ENCODE data around the gene C21orf91.

DNA sequence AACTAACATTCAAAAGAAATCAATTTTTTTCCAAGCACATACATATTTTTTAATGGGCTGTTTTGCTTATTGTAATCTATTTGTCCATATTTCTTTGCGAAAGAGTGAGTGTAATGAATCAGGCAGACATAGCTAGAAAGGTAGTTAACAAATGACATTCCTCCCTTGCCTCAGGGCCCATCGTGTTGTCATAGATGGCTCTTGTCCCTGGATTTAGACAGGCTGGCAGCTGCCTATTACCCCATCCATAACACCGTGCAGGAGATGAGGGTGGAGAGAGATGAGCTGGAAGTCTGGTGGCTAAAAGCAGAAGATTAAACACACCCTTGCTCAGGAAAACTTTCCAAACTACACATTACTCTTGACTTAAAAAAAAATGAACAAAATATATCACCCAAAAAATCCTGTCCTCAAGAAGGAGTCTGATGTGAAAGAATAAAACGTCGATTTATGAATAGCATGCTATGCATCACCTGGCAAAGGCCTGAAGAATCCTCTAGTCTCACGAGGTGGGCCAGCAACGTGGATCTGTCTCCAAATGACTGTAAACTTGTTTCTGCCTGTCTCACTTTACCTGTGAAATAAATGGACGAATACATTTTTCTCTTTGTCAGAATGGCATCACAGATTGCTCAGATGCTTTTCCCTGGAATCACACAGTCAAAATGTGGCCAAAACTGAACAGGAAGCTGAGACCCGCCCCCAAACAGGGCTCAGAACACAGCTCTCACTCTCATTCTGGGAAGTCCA, 55.7 kb downstream of the C21orf91 start:
- TF ChIP-seq, protein P1, sequence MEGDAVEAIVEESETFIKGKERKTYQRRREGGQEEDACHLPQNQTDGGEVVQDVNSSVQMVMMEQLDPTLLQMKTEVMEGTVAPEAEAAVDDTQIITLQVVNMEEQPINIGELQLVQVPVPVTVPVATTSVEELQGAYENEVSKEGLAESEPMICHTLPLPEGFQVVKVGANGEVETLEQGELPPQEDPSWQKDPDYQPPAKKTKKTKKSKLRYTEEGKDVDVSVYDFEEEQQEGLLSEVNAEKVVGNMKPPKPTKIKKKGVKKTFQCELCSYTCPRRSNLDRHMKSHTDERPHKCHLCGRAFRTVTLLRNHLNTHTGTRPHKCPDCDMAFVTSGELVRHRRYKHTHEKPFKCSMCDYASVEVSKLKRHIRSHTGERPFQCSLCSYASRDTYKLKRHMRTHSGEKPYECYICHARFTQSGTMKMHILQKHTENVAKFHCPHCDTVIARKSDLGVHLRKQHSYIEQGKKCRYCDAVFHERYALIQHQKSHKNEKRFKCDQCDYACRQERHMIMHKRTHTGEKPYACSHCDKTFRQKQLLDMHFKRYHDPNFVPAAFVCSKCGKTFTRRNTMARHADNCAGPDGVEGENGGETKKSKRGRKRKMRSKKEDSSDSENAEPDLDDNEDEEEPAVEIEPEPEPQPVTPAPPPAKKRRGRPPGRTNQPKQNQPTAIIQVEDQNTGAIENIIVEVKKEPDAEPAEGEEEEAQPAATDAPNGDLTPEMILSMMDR (IDR thresholded peaks at IDR 0.05) = no peak
- TF ChIP-seq ZFX (IDR thresholded peaks at IDR 0.05; ENCODE audit: borderline replicate concordance) = no peak

All from 22Rv1 (cell line).